Neuronal stem cell (in vitro differentiated cells): ENCODE results near the gene USP32.
"Not testable (repeated sequence)": the region's sequence is repeated elsewhere in the genome, so short reads cannot be mapped to it uniquely, and the experiment has no call there.

Source experiments
- DNase-seq: peaks from one replicate; pipeline ENCODE4 v3.0.0-alpha.2; 2013; ENCODE audit warnings: low spot score
- H2AFZ ChIP-seq: one replicate; pipeline ENCODE4 v1.6.1; 2013; ENCODE audit warnings: mild to moderate bottlenecking, low read length, inconsistent platforms
- H2AK5ac ChIP-seq: 2 replicates; pipeline ENCODE4 v1.6.1; 2013; ENCODE audit warnings: low read depth, mild to moderate bottlenecking, inconsistent platforms, low read length, moderate library complexity, mixed read lengths
- H2BK120ac ChIP-seq: 2 replicates; pipeline ENCODE4 v1.6.1; 2013; ENCODE audit warnings: low read depth, mild to moderate bottlenecking, inconsistent platforms, low read length, moderate library complexity, mixed read lengths
- H2BK12ac ChIP-seq: one replicate; pipeline ENCODE4 v1.6.1; 2013; ENCODE audit warnings: low read length, inconsistent platforms
- H2BK15ac ChIP-seq: 2 replicates; pipeline ENCODE4 v1.6.1; 2013; ENCODE audit warnings: mild to moderate bottlenecking, low read length, inconsistent platforms, mixed read lengths
- H2BK5ac ChIP-seq: one replicate; pipeline ENCODE4 v1.6.1; 2013; ENCODE audit warnings: inconsistent platforms, mild to moderate bottlenecking, low read length, moderate library complexity
- H3K14ac ChIP-seq: one replicate; pipeline ENCODE4 v1.6.1; 2013; ENCODE audit warnings: low read length, inconsistent platforms
- H3K18ac ChIP-seq: 2 replicates; pipeline ENCODE4 v1.6.1; 2013; ENCODE audit warnings: low read length, inconsistent platforms
- H3K23ac ChIP-seq: 2 replicates; pipeline ENCODE4 v1.6.1; 2013; ENCODE audit warnings: low read depth, mild to moderate bottlenecking, mixed read lengths, low read length, inconsistent platforms; ENCODE audit not compliant: poor library complexity
- H3K27ac ChIP-seq: replicated peaks from 3 replicates; pipeline ENCODE4 v1.5.1; 2013; ENCODE audit warnings: low read length, inconsistent platforms
- H3K27me3 ChIP-seq, 3 experiments: 2 replicates each; pipeline ENCODE4 v1.6.1; 2013; ENCODE audit warnings: low read length in 3 of 3, mild to moderate bottlenecking in 2 of 3, inconsistent platforms in 1 of 3, low read depth in 1 of 3, mixed read lengths in 1 of 3, moderate library complexity in 1 of 3; ENCODE audit not compliant: control insufficient read depth in 3 of 3, insufficient read depth in 3 of 3
- H3K36me3 ChIP-seq, 2 donors: replicated peaks in 1 of 2; 2 replicates each; pipeline ENCODE4 v1.6.1; 2013; ENCODE audit warnings: low read length in 2 of 2; ENCODE audit not compliant: control insufficient read depth in 2 of 2, insufficient read depth in 2 of 2
- H3K4ac ChIP-seq: 2 replicates; pipeline ENCODE4 v1.6.1; 2013; ENCODE audit warnings: inconsistent platforms, mild to moderate bottlenecking, low read length, moderate library complexity
- H3K4me1 ChIP-seq, 2 donors: 1 replicate in 1 of 2; 2 replicates in 1 of 2; pipeline ENCODE4 v1.6.1; 2013; ENCODE audit warnings: low read length in 2 of 2, low read depth in 1 of 2; ENCODE audit not compliant: control insufficient read depth in 2 of 2, insufficient read depth in 1 of 2
- H3K4me2 ChIP-seq: one replicate; pipeline ENCODE4 v1.6.1; 2013; ENCODE audit warnings: mild to moderate bottlenecking, low read length, inconsistent platforms; ENCODE audit not compliant: insufficient read depth, poor library complexity, severe bottlenecking
- H3K4me3 ChIP-seq, 2 donors: 2 replicates each; pipeline ENCODE4 v1.5.1; 2013; ENCODE audit warnings: low read length in 2 of 2, mild to moderate bottlenecking in 2 of 2, inconsistent platforms in 1 of 2, moderate library complexity in 1 of 2
- H3K79me1 ChIP-seq: one replicate; pipeline ENCODE4 v1.6.1; 2013; ENCODE audit warnings: low read depth, mild to moderate bottlenecking, inconsistent platforms, low read length, moderate library complexity
- H3K9ac ChIP-seq: one replicate; pipeline ENCODE4 v1.6.1; 2013; ENCODE audit warnings: mild to moderate bottlenecking, low read depth, low read length, inconsistent platforms; ENCODE audit not compliant: poor library complexity
- H3K9me3 ChIP-seq, 2 donors: replicated peaks in 1 of 2; 2 replicates each; pipeline versions ENCODE3 to v1.6.1; 2013; ENCODE audit warnings: low read length in 2 of 2, mild to moderate bottlenecking in 2 of 2, inconsistent platforms in 1 of 2, low read depth in 1 of 2, mixed read lengths in 1 of 2, moderate library complexity in 1 of 2; ENCODE audit not compliant: control insufficient read depth in 2 of 2, insufficient read depth in 1 of 2
- H4K8ac ChIP-seq: one replicate; pipeline ENCODE4 v1.6.1; 2013; ENCODE audit warnings: low read depth, mild to moderate bottlenecking, inconsistent platforms, low read length, moderate library complexity
- H4K91ac ChIP-seq: one replicate; pipeline ENCODE4 v1.6.1; 2013; ENCODE audit warnings: low read length, low read depth, mild to moderate bottlenecking, inconsistent platforms; ENCODE audit not compliant: poor library complexity
- WGBS, 2 donors: extraction: QIAGEN DNeasy Blood & Tissue Kit; methylation state at CpG; one replicate each; pipeline ENCODE4 v1.1.7; 2013; ENCODE audit warnings: missing lambda C conversion rate in 2 of 2, mixed read lengths in 1 of 2; ENCODE audit not compliant: insufficient read length in 2 of 2, insufficient replicate concordance in 1 of 2; ENCODE audit errors: extremely low coverage in 2 of 2; 5-methylcytosine and 5-hydroxymethylcytosine counted together

USP32 gene

DNA sequence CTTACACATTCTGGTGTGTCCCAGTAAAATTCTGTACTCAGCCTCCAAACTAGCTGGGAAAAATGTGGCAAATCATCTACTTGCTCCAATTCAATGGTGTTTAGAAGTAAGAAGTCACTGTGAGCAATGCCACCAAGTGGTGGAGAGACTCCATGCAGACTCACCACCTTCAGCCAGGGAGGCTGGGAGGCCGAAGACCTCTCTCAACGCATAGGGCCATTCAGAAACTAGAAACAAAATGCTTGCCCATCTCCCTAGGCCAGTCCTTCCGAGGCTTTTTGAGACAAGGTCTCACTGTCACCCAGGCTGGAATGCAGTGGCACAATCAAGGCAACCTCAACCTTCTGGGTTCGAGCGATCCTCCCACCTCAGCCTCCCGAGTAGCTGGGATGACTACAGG lies 217.2 kb downstream of the USP32 start:
- not testable (repeated sequence) for H2AK5ac ChIP-seq, H3K9ac ChIP-seq, DNase-seq, H3K18ac ChIP-seq, H3K4me1 ChIP-seq, H3K4me3 ChIP-seq, H3K4me2 ChIP-seq, H2AFZ ChIP-seq, H3K4ac ChIP-seq, H3K27ac ChIP-seq, H2BK12ac ChIP-seq, H3K9me3 ChIP-seq, H2BK120ac ChIP-seq, H4K8ac ChIP-seq, H3K14ac ChIP-seq, H3K23ac ChIP-seq, H4K91ac ChIP-seq, H2BK5ac ChIP-seq, H3K79me1 ChIP-seq, H3K27me3 ChIP-seq, H2BK15ac ChIP-seq
- WGBS, 2 donors: no CpG with 5 or more reads among the region's 6 CpGs
- peaks cover 4 to 16% of the 10 kb centered on the region in 2 donors for H3K36me3 ChIP-seq

DNA sequence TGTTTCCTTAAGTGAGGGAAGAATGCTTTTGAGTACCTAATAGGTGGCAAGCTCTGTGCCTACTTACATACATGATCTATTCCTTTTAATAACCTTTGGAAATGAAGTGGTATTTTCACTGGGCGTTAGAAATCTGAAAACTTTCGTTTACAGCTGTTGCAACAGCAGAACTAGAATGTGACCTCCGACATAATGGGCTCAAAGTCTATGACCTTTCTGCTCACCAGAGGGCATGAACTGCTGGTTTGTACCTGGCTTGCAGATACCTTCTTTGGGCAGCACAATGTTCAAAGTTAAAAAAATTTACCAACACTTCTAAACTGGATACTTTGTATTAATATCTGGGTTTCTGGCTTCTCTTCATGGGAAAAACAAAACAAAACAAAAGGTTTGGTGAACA lies 217.9 kb downstream of the USP32 start:
- Histone ChIP-seq H3K4ac (no peak overlapping the region), H3K9me3 (no peaks in the 10 kb centered on the region), H3K23ac (no peak overlapping the region), H3K36me3 (peaks cover 4 to 12% of the 10 kb centered on the region in 2 donors), H2BK5ac (no peak overlapping the region), H3K27ac (no peak overlapping the region), H3K79me1 (no peaks in the 10 kb centered on the region), H4K91ac (no peak overlapping the region), H3K4me1 (peaks cover 7 to 10% of the 10 kb centered on the region in 2 donors), H2AK5ac (no peak overlapping the region), H3K18ac (no peak overlapping the region), H2BK15ac (no peak overlapping the region), H3K27me3 (no peaks in the 10 kb centered on the region), H2AFZ (no peak overlapping the region), H2BK12ac (no peak overlapping the region), H4K8ac (no peak overlapping the region), H3K9ac (no peak overlapping the region), H3K4me3 (no peak overlapping the region), H2BK120ac (no peak overlapping the region), H3K4me2 (no peak overlapping the region), H3K14ac (no peak overlapping the region)
- no peak for DNase-seq
- no CpG with 5 or more reads among the region's 3 CpGs for WGBS, 2 donors

DNA sequence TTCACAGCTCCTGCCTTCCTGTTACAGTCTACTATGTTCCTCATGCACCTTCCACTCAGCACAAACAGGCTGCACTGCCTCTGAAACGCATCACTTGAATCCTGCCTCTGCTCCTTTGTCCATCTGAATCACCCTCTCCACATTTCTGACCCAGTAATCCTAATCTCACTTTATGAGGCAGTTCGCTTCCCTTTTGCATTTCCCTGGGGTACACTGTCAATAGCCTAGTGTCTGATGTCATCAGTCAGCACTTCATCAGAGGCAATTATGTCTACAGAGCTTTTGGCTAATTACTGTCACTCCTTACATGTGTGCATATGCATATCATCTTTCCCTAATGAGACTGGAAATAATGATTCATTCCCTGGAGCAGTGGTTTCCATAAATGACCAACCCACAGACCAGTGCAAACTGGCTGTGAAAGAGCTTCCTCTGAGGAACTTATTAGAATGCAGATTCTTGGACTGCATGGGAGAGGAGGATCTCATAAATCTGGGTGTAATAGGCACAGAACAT lies 218.6 kb downstream of the USP32 start:
- Histone ChIP-seq H3K27ac (no peak overlapping the region), H2BK120ac (no peak overlapping the region), H3K18ac (no peak overlapping the region), H3K4me1 (peaks cover 9 to 10% of the 10 kb centered on the region in 2 donors), H3K9me3 (no peaks in the 10 kb centered on the region), H3K79me1 (no peaks in the 10 kb centered on the region), H2BK15ac (no peak overlapping the region), H3K27me3 (no peaks in the 10 kb centered on the region), H4K91ac (no peak overlapping the region), H2AK5ac (no peak overlapping the region), H3K4me2 (no peak overlapping the region), H3K4ac (no peak overlapping the region), H2BK5ac (no peak overlapping the region), H3K14ac (no peak overlapping the region), H3K9ac (no peak overlapping the region), H3K4me3 (no peak overlapping the region), H4K8ac (no peak overlapping the region), H3K23ac (no peak overlapping the region), H3K36me3 (peaks cover 3 to 6% of the 10 kb centered on the region in 2 donors), H2AFZ (no peak overlapping the region), H2BK12ac (no peak overlapping the region)
- no peak for DNase-seq
- no CpG with 5 or more reads among the region's 2 CpGs for WGBS, 2 donors

DNA sequence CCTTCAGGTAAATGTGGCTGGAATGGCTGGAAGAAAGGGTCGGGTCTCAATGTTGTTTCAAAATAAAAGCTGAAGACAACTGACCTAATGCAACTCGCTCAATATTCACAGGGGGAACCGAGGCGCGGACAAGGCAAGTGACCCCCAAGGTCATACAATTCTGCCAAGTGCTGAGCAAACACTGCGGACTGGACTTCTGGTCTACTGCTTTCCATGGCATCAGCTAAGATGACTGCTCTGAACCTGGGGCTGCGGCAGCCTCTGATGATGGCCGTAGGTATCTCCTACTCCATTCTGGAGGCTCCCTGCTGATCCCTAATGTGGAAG lies 220.2 kb downstream of the USP32 start:
- Histone ChIP-seq H3K4ac (no peak overlapping the region), H3K9ac (no peak overlapping the region), H2BK12ac (no peak overlapping the region), H2AK5ac (peak overlapping the region; percentile 50), H3K14ac (no peak overlapping the region), H2BK15ac (peak overlapping the region; percentile 47), H4K91ac (no peak overlapping the region), H2AFZ (no peak overlapping the region), H3K27ac (no peak overlapping the region), H4K8ac (no peak overlapping the region), H3K27me3 (no peaks in the 10 kb centered on the region), H2BK5ac (peak overlapping the region; percentile 29), H3K4me1 (peaks cover 9 to 13% of the 10 kb centered on the region in 2 donors), H3K9me3 (no peaks in the 10 kb centered on the region), H3K79me1 (no peaks in the 10 kb centered on the region), H3K4me2 (no peak overlapping the region), H3K4me3 (no peak overlapping the region), H3K23ac (no peak overlapping the region), H2BK120ac (no peak overlapping the region), H3K36me3 (peaks cover 1 to 2% of the 10 kb centered on the region in 2 donors), H3K18ac (no peak overlapping the region)
- WGBS, 2 donors: no CpG with 5 or more reads among the region's 8 CpGs
- DNase-seq: no peak
